K562 (cell line): Measurements from ENCODE around the gene PACRG. TPM values are rescaled to one million over a fixed set of nuclear protein-coding genes. Genes with fewer than 3 reads are reported as not detected.

Experiments
- BCLAF1 ChIP-seq, 2 experiments: fragments of 450-650 bp in 1 of 2; IDR thresholded peaks; 2 replicates each; pipeline ENCODE4 v1.6.1; 2011 to 2017; ENCODE audit warnings: low read depth in 2 of 2, antibody characterized with exemption in 1 of 2, borderline replicate concordance in 1 of 2, low read length in 1 of 2, mild to moderate bottlenecking in 1 of 2, mixed read lengths in 1 of 2; ENCODE audit not compliant: control insufficient read depth in 1 of 2
- CGGBP1 ChIP-seq: fragments of 250-450 bp; sonication (Bioruptor Pico); IDR thresholded peaks from 2 replicates; pipeline ENCODE4 v1.9.0; 2021; ENCODE audit warnings: mild to moderate bottlenecking
- FOXJ3 ChIP-seq: sonication (generic); formaldehyde crosslinking; IDR thresholded peaks from 2 replicates; pipeline ENCODE4 v1.4.0; 2020; ENCODE audit warnings: mild to moderate bottlenecking, missing genetic modification reagents
- JUND ChIP-seq, 2 experiments: IDR thresholded peaks; 2 replicates in 1 of 2; 3 replicates in 1 of 2; pipeline ENCODE4 v1.6.1; 2011; ENCODE audit warnings: borderline replicate concordance in 2 of 2, low read depth in 2 of 2, low read length in 2 of 2, improper control_type of control experiment in 1 of 2, missing biosample characterization in 1 of 2, missing genetic modification characterization in 1 of 2, missing genetic modification reagents in 1 of 2
- NCOA1 ChIP-seq: fragments of 450-650 bp; IDR thresholded peaks from 2 replicates; pipeline ENCODE4 v1.6.1; 2016; ENCODE audit warnings: low read depth
- SAP30 ChIP-seq: fragments of 200-600 bp; sonication (generic); IDR thresholded peaks from 2 replicates; pipeline ENCODE4 v1.6.1; 2012; ENCODE audit warnings: borderline replicate concordance, low read depth, mild to moderate bottlenecking, moderate library complexity, low read length, control low read depth, inconsistent platforms; ENCODE audit not compliant: insufficient read depth, poor library complexity, severe bottlenecking
- SMARCA4 ChIP-seq: fragments of 450-650 bp; IDR thresholded peaks from 2 replicates; pipeline ENCODE4 v1.6.1; 2016
- SMC3 ChIP-seq: conservative IDR thresholded peaks from 2 replicates; pipeline ENCODE4 v1.6.1; 2011; ENCODE audit warnings: low read depth, low read length, improper control_type of control experiment; ENCODE audit not compliant: insufficient read depth
- THRAP3 ChIP-seq: fragments of 450-650 bp; IDR thresholded peaks from 2 replicates; pipeline ENCODE4 v1.6.1; 2016; ENCODE audit warnings: mild to moderate bottlenecking, inconsistent platforms, borderline replicate concordance
- ZBED1 ChIP-seq: IDR thresholded peaks from 2 replicates; pipeline ENCODE4 v1.6.1; 2014
- ZKSCAN3 ChIP-seq: fragments of 250-450 bp; sonication (Bioruptor Pico); IDR thresholded peaks from 2 replicates; pipeline ENCODE4 v1.4.0; 2020
- ZNF407 ChIP-seq: fragments of 450-650 bp; IDR thresholded peaks from 2 replicates; pipeline ENCODE4 v1.6.1; 2016; ENCODE audit warnings: low read depth
- polyA plus RNA-seq, 8 experiments: library from polyadenylated mRNA; depleted of rRNA in 4 of 8; stranded (reverse) in 5 of 8; unstranded in 3 of 8; fragments of >200 nt; fragmentation: Nextera tagmentation in 2 of 8; fragmentation: Illumina TruSeq in 1 of 8; extraction: Ambion mirVana in 2 of 8; extraction: Trizol in 1 of 8; gene quantifications; 2 replicates each; pipeline versions ENCODE4 v1.2.1 to v1.2.3, GENCODE V29; 2011 to 2014; ENCODE audit warnings: inconsistent platforms in 1 of 8, missing spikeins in 1 of 8
- total RNA-seq, 7 experiments: library from RNA; depleted of rRNA in 6 of 7; stranded (reverse); fragments of >200 nt in 6 of 7; fragmentation: Illumina TruSeq in 2 of 7; extraction: Trizol in 2 of 7; gene quantifications; 2 replicates each; pipeline versions ENCODE4 v1.2.1 to v1.2.3, GENCODE V29; 2011 to 2021; ENCODE audit warnings: low replicate concordance in 1 of 7
- TF ChIP-seq, protein P1 (sequence below): IDR thresholded peaks from 2 replicates; pipeline ENCODE4 v1.6.1; 2016; ENCODE audit warnings: missing genetic modification characterization, missing compliant biosample characterization

PACRG gene
- total and polyA plus RNA-seq, 9 of the 15 experiments (the other 6 are each of a cell fraction or from before 2014, with no cell fraction given), result 0.04 TPM; not detected in 8

DNA sequence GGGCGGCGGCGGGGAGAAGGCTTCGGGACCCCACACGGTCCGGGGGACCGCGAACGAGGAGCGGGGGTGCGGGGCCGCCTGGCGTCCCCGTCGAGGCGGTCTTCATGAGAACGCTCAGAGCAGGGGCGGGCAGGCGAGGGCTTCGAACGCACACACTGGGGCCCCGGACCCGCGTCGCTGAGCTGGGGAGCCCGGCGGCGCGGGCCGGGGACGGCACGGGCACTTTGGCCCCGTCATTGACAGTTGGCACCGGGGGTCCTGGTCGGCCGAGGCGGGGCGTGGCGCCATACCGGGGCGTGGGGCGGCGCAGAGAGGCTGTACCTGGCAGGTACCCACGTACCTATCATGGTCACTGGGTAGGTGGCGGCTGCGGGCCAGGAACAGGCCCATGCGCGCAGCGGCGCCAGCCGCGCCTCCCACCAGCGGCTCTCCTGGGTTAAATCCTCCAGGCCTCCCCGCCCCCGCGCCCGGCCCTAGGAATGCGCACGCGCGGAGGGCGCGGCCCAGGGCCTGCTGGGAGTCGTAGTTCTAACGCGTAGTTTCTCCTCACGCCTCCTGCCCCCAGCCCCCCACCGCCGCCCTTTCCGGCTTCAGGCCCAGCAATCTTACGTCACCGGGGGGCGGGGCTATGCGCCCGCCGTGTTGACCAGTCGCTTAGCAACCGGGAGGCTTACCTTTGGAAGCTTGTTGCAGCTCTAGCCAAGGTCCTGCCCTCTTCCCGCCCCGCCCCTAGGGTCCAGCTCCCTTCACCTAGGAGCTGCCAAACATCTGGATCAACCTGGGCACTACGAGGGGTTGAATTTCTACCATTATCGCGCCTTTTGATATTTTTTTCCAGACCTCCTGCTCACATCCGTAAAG, at the start of gene PACRG, which contains the start of gene PRKN (continued):
- TF ChIP-seq BCLAF1 (IDR thresholded peaks at IDR 0.05; ENCODE audit: borderline replicate concordance in 1 of 2, control insufficient read depth in 1 of 2, low read depth in 2 of 2, low read length in 1 of 2) (no peak), JUND (IDR thresholded peaks at IDR 0.05; ENCODE audit: borderline replicate concordance, low read depth, low read length) (peak; percentile 88), JUND (tag; IDR thresholded peaks at IDR 0.05; ENCODE audit: borderline replicate concordance, low read depth, low read length) (peak; percentile 85; the same call in 1 of the 3 replicates), ZBED1 (no peak), FOXJ3 (CRISPR knock-in tag) (peak; percentile 99), CGGBP1 (CRISPR knock-in tag) (no peak), SMC3 (no peak), SAP30 (peak; percentile 45), ZNF407 (no peak), NCOA1 (no peak), ZKSCAN3 (CRISPR knock-in tag) (no peak), THRAP3 (no peak), SMARCA4 (no peak)
- TF ChIP-seq, protein P1, sequence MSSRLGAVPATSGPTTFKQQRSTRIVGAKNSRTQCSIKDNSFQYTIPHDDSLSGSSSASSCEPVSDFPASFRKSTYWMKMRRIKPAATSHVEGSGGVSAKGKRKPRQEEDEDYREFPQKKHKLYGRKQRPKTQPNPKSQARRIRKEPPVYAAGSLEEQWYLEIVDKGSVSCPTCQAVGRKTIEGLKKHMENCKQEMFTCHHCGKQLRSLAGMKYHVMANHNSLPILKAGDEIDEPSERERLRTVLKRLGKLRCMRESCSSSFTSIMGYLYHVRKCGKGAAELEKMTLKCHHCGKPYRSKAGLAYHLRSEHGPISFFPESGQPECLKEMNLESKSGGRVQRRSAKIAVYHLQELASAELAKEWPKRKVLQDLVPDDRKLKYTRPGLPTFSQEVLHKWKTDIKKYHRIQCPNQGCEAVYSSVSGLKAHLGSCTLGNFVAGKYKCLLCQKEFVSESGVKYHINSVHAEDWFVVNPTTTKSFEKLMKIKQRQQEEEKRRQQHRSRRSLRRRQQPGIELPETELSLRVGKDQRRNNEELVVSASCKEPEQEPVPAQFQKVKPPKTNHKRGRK (tag), result no peak
